Glomerular endothelial cell (primary cell): ENCODE data around the gene DMAC2. TPM values are rescaled to one million over a fixed set of nuclear protein-coding genes. Genes with fewer than 3 reads are reported as not detected.
"Not testable (repeated sequence)": the region's sequence is repeated elsewhere in the genome, so short reads cannot be mapped to it uniquely, and the experiment has no call there.

ENCODE experiments used
- DNase-seq: peaks from one replicate; pipeline ENCODE4 v3.0.0-alpha.2; 2011; ENCODE audit warnings: low read depth, low spot score; ENCODE audit errors: extremely low read depth
- total RNA-seq: library from RNA; depleted of rRNA; stranded (reverse); fragments of >200 nt; gene quantifications from 2 replicates; pipeline ENCODE4 v1.2.3, GENCODE V29; 2015

DMAC2 gene
- total RNA-seq, 1 donor from 2014 or later = 45.2 TPM

GRCh38 chr19:41443813-41444455 lies 4.2 kb upstream of the DMAC2 start:
- no peak for DNase-seq

DNA sequence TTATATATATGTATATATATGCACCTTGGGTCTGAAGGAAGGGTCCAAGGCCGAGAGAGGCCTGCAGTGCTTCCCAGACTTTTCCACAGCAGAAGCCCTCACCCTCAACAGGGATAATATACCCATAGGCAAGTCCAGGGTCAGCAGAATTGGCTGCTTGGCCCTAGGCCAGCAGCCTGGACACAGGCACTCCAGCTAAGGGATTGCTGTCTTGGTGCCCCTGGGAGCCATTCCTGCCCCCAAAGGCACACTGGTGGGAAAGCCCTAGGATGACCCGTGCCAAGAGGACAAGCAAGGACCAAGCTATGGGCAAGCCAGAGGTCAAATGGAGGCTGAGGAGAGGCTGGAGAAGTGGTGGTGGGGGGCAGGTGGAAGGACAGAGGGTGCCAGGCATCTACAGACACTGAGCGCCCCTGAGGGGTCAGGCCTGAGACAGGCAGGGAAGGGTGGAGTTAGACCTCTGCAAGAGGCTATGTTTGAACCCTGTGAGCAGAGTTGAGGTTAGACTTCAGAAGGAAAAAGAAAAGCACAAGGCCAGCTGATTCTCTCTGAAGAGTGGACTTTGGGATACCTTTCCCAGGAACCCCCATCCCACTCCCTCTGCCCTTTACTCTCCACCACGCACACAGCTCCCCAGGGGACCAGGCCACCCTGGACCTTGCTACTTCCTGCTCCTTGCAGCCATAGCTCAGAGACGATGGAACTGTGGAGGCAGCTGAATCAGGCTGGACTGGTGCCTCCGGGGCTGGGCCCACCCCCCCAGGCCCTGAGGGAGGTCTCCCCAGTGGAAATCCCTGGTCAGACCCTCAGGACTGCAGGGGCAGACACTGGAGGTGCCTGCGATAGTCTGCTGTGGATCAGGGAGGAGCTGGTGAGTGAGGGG lies 3.0 kb upstream of the DMAC2 start, which contains the start of gene ERICH4:
TSS of gene ERICH4 (plus strand) at position 684 of the 883 bp plus-strand sequence. CDS start at position 698, 14 bp downstream.
- no peak for DNase-seq

DNA sequence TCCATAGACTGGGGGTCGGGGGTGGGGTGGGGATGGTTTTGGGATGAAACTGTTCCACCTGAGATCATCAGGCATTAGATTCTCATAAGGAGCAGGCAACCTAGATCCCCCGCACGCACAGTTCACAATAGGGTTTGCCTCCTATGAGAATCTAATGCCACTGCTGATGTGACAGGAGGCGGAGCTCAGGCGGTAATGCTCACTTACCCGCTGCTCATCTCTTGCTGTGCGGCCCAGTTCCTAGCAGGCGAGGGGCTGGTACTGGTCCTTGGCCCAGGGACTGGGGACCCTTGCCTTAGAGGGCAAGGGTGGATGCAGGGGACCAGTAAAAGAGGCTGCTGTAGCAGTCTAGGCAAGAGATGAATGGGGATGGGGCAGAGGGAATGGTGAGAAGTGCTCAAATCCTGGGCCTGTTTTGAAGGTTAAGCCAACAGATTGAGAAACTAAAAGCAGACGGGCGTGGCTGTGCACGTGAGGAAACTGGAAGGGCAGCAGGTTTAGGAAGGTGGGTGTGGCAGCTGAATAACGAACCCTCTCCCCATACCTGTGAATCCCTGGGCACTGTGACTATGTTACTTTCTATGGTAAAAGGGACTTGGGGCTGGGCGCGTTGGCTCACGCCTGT lies 1.7 kb upstream of the DMAC2 start:
- DNase-seq = no peak

DNA sequence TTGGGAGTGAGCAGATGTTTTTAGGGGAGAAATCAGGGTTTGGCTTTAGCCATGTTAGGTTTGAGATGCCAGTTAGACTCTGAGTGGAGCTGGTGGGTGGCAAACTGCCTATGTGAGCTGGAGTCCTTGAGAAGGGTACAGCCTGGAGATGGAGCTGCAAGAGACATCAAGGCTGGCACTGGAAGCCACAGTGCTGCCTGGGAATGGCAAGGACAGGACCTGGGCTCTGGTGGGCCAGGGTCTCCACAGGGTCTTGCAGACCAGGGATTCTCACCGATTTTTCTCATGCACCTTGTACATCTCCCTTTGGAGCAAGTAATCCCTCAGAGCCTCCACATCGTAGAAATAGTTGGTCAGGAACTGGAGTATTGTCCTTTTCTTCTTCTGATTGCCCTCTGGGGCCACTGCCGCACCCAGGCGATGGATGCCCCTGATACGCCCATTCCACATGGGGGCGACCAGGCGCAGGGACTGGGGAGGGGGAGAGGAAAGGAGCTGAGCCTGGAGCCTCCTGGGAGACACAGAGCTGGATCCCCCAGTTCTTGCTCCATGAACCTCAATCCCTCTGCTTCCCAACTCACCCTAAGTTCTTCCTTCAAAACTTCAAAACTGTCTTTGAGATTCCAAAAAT lies 1.7 kb downstream of the DMAC2 start:
- no peak for DNase-seq

GRCh38 chr19:41436674-41436951 lies 3.1 kb downstream of the DMAC2 start:
- DNase-seq = no peak

DNA sequence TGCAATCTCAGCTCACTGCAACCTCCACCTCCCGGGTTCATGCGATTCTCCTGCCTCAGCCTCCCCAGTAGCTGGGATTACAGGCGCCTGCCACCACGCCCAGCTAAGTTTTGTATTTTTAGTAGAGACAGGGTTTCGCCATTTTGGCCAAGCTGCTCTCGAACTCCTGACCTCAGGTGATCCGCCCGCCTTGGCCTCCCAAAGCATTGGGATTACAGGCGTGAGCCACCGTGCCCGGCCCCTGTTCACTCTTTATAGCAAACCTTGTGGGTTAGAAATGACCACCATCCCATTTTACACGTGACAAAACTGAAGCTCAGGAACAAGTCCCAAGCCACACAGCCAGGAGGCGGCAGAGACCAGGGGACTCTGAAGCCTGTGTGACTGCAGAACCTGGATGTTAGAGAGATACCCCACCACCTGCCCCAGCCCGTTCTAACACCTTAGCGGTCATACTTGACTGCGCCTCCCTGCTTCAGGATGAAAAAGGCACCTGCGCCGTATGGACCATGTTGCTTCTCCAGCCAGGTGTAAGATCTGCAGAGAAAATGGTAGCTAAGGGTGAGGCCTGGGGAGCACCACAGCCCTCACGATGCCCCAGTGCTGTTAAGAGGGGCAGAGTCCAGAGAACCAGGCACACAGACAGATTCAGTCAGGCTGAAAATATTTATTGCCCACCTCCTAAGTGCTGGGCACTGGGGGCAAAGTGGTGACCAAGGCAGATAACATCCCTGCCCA lies 3.6 kb downstream of the DMAC2 start:
- DNase-seq = no peak

DNA sequence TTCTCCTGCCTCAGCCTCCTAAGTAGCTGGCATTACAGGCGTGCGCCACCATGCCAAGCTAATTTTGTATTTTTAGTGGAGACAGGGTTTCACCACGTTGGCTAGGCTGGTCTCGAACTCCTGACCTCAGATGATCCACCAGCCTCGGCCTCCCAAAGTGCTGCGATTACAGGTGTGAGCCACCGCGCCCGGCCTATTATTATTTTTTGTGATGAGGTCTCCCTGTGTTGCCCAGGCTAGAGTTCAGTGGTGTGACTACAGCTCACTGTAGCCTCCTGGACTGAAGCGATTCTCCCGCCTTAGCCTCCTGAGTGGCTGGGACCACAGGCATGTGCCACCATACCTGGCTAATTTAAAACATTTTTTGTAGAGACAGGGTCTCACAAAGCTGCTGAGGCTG lies 4.3 kb downstream of the DMAC2 start:
- DNase-seq = not testable (repeated sequence)

GRCh38 chr19:41434450-41434849 lies 5.3 kb downstream of the DMAC2 start:
- DNase-seq = no peak

DNA sequence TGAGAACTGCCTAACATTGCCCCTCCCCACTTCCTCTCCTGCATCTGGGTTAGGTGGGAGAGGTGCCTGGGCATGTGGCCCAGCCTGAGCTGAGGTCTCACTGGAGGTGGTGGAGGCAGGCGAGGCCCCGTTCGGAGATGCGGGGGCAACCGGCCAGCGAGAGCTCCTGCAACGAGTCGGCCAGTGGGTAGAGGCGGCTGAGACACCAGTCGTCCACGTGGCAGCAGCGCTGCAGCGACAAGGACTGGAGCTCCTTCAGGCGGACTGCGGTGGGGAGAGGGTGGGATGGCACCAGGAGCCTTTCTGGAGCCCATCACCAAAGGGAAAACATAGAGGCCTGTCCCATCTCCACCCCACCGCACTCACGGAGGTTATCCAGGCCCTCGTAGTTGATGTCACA lies 6.5 kb downstream of the DMAC2 start:
- DNase-seq = no peak

DNA sequence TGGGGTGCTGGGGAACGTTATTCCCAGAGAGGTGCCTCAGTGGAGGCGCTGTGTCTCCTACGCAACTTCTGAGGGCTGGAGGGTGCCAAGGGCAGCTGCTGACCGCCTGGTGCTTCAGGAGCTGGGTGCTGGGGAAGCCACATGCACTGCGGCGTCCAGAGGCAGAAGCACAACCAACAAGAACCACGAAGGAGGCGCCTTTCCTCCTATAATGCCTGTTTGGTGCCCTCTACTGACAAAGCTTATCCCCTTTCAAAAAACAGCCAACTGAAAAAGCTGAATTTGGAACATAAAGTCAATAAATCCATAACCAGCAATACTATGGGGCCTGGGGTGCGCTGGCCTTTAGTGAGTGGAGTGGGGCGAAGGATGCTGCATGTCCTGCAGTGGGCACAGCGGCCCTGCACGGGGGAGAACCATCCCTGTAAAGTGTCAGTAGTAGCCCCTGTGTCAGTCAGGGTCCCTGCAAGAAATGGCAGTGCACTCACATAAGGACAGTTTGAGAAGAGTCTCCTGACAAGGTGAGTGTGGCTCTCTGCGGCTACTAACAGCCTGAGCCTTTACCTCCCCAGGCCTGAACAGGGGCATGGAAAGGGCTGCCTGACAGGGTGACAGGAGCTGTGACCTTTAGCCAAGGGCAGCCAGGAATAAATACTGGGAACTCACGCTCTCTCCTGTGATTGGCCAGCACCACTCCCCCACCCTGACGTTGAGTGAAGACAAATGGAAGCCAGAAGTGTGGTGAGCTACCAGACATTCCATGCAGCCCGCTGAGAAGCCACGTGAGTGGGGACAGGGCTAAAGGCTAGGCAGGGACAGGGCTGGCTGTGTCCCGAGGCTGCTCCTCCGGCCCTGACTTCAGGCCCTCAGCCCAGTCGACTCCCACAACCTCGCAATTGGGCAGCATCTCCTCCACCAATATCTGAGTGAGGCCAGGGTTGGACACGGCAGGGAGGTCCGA lies 8.0 kb downstream of the DMAC2 start:
- no peak for DNase-seq

DNA sequence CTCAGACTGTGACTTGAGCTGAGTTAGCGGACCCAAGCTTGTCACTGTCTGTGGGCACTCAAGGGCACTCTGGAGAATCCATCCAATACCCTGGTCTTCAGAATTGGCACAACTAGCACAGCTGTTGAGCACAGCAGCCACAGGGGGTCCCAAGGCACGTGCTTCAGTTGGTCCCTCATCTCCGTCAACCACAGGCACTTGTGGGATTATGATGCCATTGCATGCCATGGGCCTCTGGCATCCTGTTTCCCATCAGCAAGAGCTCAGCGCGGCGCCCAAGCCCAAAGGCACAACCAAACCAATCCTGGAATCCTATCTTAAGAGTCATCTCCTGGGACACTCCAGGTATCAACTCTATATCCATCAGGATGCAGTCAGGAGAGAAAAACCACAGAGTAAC lies 8.8 kb downstream of the DMAC2 start:
- no peak for DNase-seq

- no peak for DNase-seq
Observed at GRCh38 chr19:41428481-41428859, 11.2 kb downstream of the DMAC2 start.

- no peak for DNase-seq
Observed at GRCh38 chr19:41427647-41428480, 11.8 kb downstream of the DMAC2 start.

- no peak for DNase-seq
Observed at GRCh38 chr19:41426952-41427646, 12.6 kb downstream of the DMAC2 start, which contains the start of gene B3GNT8. B3GNT8 (minus strand) TSS chr19:41427374; CDS start chr19:41426778, 596 bp downstream.

DNA sequence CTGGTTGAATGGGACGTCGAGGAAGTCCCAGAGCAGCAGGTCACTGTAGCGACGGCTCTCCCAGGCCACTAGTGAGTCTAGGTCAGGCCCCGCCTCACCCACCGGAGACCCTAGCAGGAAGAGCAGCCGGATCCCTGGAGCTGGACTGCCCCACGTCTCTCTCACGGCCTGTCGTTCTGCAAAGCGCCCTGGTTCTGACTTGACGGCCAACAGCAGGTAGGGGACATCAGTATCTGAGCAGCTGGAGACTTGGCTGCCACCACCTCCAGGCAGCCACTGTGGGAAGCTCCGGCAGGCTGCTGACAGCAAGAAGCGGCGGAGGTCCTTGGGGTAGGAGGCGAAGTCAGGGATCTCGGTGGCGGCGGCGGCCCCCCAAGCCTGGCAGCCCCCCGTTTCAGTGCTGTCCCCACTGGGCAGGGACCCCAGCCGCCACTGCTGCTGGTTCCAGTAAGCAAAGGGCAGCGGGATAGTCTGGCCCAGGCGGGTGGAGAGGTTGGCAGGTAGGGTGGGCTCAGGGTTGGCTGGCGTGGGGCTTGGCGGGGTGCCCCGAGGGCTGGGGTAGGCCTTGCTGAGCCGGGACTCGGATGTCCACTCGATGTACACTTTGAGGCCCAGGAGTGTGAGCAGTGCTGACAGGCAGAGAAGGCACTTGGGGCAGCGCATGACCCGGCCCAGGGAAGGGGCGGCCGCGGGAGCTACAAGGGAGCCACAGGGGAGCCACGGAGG lies 13.4 kb downstream of the DMAC2 start:
- DNase-seq = no peak

GRCh38 chr19:41425174-41426115 lies 14.3 kb downstream of the DMAC2 start:
- no peak for DNase-seq
